ENCODE data around the gene RMDN2. TPM values are rescaled to one million over a fixed set of nuclear protein-coding genes. Genes with fewer than 3 reads are reported as not detected.
"Not testable (repeated sequence)": the region's sequence is repeated elsewhere in the genome, so short reads cannot be mapped to it uniquely, and the experiment has no call there.

Gene RMDN2
- total RNA-seq, 3 donors from 2014 or later (not counting 1 experiment from before 2014, with no cell fraction given): 8.4 to 10.9 (median 8.4) TPM

- intact Hi-C loops (cut with micrococcal nuclease): no loop called here
- no peak for DNase-seq
- H3K27ac Mint-ChIP-seq: no peak overlapping the region
- H3K27me3 Mint-ChIP-seq (ENCODE audit: low read depth in 2 of 2): no peaks in the 10 kb centered on the region
- ATAC-seq: no peak
- no peaks in the 10 kb centered on the region for H3K9me3 ChIP-seq (ENCODE audit: control insufficient read depth, insufficient read depth, low read length)
- no peak overlapping the region for H3K27ac ChIP-seq (ENCODE audit: low read length)
- no peaks in the 10 kb centered on the region for H3K27me3 ChIP-seq (ENCODE audit: control insufficient read depth, insufficient read depth, low read length)
- no peaks in the 10 kb centered on the region for H3K4me1 ChIP-seq (ENCODE audit: control insufficient read depth, insufficient read depth, low read length)
- no peaks in the 10 kb centered on the region for H3K4me1 Mint-ChIP-seq
- TF ChIP-seq, protein P1, sequence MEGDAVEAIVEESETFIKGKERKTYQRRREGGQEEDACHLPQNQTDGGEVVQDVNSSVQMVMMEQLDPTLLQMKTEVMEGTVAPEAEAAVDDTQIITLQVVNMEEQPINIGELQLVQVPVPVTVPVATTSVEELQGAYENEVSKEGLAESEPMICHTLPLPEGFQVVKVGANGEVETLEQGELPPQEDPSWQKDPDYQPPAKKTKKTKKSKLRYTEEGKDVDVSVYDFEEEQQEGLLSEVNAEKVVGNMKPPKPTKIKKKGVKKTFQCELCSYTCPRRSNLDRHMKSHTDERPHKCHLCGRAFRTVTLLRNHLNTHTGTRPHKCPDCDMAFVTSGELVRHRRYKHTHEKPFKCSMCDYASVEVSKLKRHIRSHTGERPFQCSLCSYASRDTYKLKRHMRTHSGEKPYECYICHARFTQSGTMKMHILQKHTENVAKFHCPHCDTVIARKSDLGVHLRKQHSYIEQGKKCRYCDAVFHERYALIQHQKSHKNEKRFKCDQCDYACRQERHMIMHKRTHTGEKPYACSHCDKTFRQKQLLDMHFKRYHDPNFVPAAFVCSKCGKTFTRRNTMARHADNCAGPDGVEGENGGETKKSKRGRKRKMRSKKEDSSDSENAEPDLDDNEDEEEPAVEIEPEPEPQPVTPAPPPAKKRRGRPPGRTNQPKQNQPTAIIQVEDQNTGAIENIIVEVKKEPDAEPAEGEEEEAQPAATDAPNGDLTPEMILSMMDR (IDR thresholded peaks at IDR 0.05): no peak
- no peaks in the 10 kb centered on the region for H3K9me3 Mint-ChIP-seq
- WGBS (ENCODE audit: insufficient coverage): 100% methylated on average over 1 of the region's 1 CpG
- H3K36me3 Mint-ChIP-seq: no peaks in the 10 kb centered on the region
- H3K36me3 ChIP-seq (ENCODE audit: control insufficient read depth, insufficient read depth, low read length): no peaks in the 10 kb centered on the region
- no peak overlapping the region for H3K4me3 ChIP-seq (ENCODE audit: low read length)
- no peak overlapping the region for H3K4me3 Mint-ChIP-seq
Measured at GRCh38 chr2:38010995-38011394, 85.9 kb downstream of the RMDN2 start.

- no peaks in the 10 kb centered on the region for H3K9me3 Mint-ChIP-seq
- DNase-seq (no peak), ATAC-seq (no peak)
- no peak overlapping the region for H3K4me3 ChIP-seq (ENCODE audit: low read length)
- no peaks in the 10 kb centered on the region for H3K36me3 Mint-ChIP-seq
- H3K4me1 ChIP-seq (ENCODE audit: control insufficient read depth, insufficient read depth, low read length): no peaks in the 10 kb centered on the region
- 80% methylated on average over 2 of the region's 3 CpGs for WGBS (ENCODE audit: insufficient coverage)
- H3K27ac Mint-ChIP-seq: no peak overlapping the region
- no peaks in the 10 kb centered on the region for H3K9me3 ChIP-seq (ENCODE audit: control insufficient read depth, insufficient read depth, low read length)
- H3K27me3 Mint-ChIP-seq (ENCODE audit: low read depth in 2 of 2): no peaks in the 10 kb centered on the region
- intact Hi-C loops (cut with micrococcal nuclease): no loop called here
- no peak overlapping the region for H3K27ac ChIP-seq (ENCODE audit: low read length)
- TF ChIP-seq, protein P1 (IDR thresholded peaks at IDR 0.05): no peak
- no peaks in the 10 kb centered on the region for H3K36me3 ChIP-seq (ENCODE audit: control insufficient read depth, insufficient read depth, low read length)
- no peaks in the 10 kb centered on the region for H3K4me1 Mint-ChIP-seq
- no peak overlapping the region for H3K4me3 Mint-ChIP-seq
- H3K27me3 ChIP-seq (ENCODE audit: control insufficient read depth, insufficient read depth, low read length): no peaks in the 10 kb centered on the region
Measured at GRCh38 chr2:38013158-38013752, 88.2 kb downstream of the RMDN2 start.

DNA sequence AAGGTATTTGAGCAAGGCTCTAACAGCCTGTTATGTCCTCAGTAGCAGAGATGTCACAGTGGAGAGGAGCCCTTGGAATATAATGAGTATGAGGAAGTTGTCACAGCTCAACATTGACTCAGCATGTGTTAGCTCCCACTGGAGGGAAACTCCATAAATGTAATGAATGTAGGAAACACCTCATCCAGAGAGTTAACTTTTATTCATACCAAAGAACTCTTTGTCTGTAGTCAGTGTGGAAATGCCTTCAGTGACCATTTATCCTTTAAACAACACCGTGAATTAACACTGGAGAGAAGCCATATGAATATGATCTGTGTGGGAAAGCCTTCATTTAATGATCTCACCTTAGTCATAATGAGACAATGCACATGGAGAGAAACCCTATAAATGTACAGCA, 91.1 kb downstream of the RMDN2 start:
- Mint-ChIP-seq H3K4me3 (no peak overlapping the region), H3K4me1 (no peaks in the 10 kb centered on the region), H3K36me3 (no peaks in the 10 kb centered on the region), H3K9me3 (no peaks in the 10 kb centered on the region), H3K27me3 (ENCODE audit: low read depth in 2 of 2) (no peaks in the 10 kb centered on the region), H3K27ac (no peak overlapping the region)
- intact Hi-C loops (cut with micrococcal nuclease): no loop called here
- no peak for ATAC-seq
- H3K36me3 ChIP-seq (ENCODE audit: control insufficient read depth, insufficient read depth, low read length): no peaks in the 10 kb centered on the region
- H3K27ac ChIP-seq (ENCODE audit: low read length): no peak overlapping the region
- TF ChIP-seq, protein P1 (IDR thresholded peaks at IDR 0.05): no peak
- H3K27me3 ChIP-seq (ENCODE audit: control insufficient read depth, insufficient read depth, low read length): no peaks in the 10 kb centered on the region
- H3K9me3 ChIP-seq (ENCODE audit: control insufficient read depth, insufficient read depth, low read length): no peaks in the 10 kb centered on the region
- H3K4me1 ChIP-seq (ENCODE audit: control insufficient read depth, insufficient read depth, low read length): no peaks in the 10 kb centered on the region
- DNase-seq: no peak
- no CpG with 5 or more reads among the region's 1 CpG for WGBS (ENCODE audit: insufficient coverage)
- no peak overlapping the region for H3K4me3 ChIP-seq (ENCODE audit: low read length)

- H3K4me1 ChIP-seq (ENCODE audit: control insufficient read depth, insufficient read depth, low read length): no peaks in the 10 kb centered on the region
- Mint-ChIP-seq H3K36me3 (no peaks in the 10 kb centered on the region), H3K4me3 (no peak overlapping the region), H3K27me3 (ENCODE audit: low read depth in 2 of 2) (no peaks in the 10 kb centered on the region), H3K27ac (no peak overlapping the region), H3K4me1 (no peaks in the 10 kb centered on the region), H3K9me3 (no peaks in the 10 kb centered on the region)
- H3K4me3 ChIP-seq (ENCODE audit: low read length): no peak overlapping the region
- intact Hi-C loops (cut with micrococcal nuclease): no loop called here
- H3K27ac ChIP-seq (ENCODE audit: low read length): no peak overlapping the region
- H3K36me3 ChIP-seq (ENCODE audit: control insufficient read depth, insufficient read depth, low read length): no peaks in the 10 kb centered on the region
- H3K27me3 ChIP-seq (ENCODE audit: control insufficient read depth, insufficient read depth, low read length): no peaks in the 10 kb centered on the region
- TF ChIP-seq, protein P1 (IDR thresholded peaks at IDR 0.05): no peak
- no peaks in the 10 kb centered on the region for H3K9me3 ChIP-seq (ENCODE audit: control insufficient read depth, insufficient read depth, low read length)
- DNase-seq: no peak
- no peak for ATAC-seq
- 93% methylated on average over 7 of the region's 7 CpGs for WGBS (ENCODE audit: insufficient coverage)
Measured at GRCh38 chr2:38017836-38018235, 92.7 kb downstream of the RMDN2 start.

DNA sequence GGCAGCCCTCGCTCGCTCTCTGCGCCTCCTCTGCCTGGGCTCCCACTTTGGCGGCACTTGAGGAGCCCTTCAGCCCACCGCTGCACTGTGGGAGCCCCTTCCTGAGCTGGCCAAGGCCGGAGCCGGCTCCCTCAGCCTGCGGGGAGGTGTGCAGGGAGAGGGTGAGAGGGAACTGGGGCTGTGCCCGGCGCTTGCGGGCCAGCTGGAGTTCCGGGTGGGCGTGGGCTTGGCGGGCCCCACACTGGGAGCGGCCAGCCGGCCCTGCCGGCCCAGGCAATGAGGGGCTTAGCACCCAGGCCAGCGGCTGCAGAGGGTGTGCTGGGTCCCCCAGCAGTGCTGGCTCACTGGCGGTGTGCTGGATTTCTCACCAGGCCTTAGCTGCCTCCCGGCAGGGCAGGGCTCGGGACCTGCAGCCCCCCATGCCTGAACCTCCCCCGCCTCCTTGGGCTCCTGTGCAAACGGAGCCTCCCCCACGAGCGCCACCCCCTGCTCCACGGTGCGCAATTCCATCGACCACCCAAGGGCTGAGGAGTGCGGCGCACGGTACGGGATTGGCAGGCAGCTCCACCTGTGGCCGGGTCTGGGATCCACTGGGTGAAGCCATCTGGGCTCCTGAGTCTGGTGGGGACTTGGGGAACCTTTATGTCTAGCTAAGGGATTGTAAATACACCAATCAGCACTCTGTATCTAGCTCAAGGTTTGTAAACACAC, 95.4 kb downstream of the RMDN2 start:
- H3K9me3 ChIP-seq (ENCODE audit: control insufficient read depth, insufficient read depth, low read length); H3K4me3 ChIP-seq (ENCODE audit: low read length); H3K27me3 ChIP-seq (ENCODE audit: control insufficient read depth, insufficient read depth, low read length); intact Hi-C loops (cut with micrococcal nuclease); H3K27ac ChIP-seq (ENCODE audit: low read length); H3K9me3 Mint-ChIP-seq; H3K36me3 Mint-ChIP-seq; ATAC-seq; H3K27ac Mint-ChIP-seq; DNase-seq; H3K4me1 Mint-ChIP-seq; H3K36me3 ChIP-seq (ENCODE audit: control insufficient read depth, insufficient read depth, low read length); H3K4me1 ChIP-seq (ENCODE audit: control insufficient read depth, insufficient read depth, low read length); H3K4me3 Mint-ChIP-seq: not testable (repeated sequence)
- peaks cover 0 to 13% of the 10 kb centered on the region in 2 donors for H3K27me3 Mint-ChIP-seq (ENCODE audit: low read depth in 2 of 2)
- WGBS (ENCODE audit: insufficient coverage): 97% methylated on average over 33 of the region's 33 CpGs

Data from natural killer cell (primary cell).